ENCODE results near the gene TRMO. TPM values are rescaled to one million over a fixed set of nuclear protein-coding genes. Genes with fewer than 3 reads are reported as not detected.

The TRMO gene
- total and polyA plus RNA-seq, 9 of the 15 experiments (the other 6 are each of a cell fraction or from before 2014, with no cell fraction given) = 5.6 to 22.4 (median 16.2) TPM

GRCh38 chr9:97919217-97919813 lies 3.0 kb downstream of the TRMO start (continued):
- no peak for TF ChIP-seq ZNF277 (CRISPR knock-in tag; IDR thresholded peaks at IDR 0.05; ENCODE audit: borderline replicate concordance)
- TF ChIP-seq ZFPM2 (CRISPR knock-in tag; IDR thresholded peaks at IDR 0.05) = no peak
- TF ChIP-seq MAFK (IDR thresholded peaks at IDR 0.05; ENCODE audit: low read length) = peak; percentile 83
- TF ChIP-seq PBX2 (CRISPR knock-in tag; IDR thresholded peaks at IDR 0.05; ENCODE audit: low read depth) = no peak
- no peak for TF ChIP-seq PBX2 (tag; conservative IDR thresholded peaks at IDR 0.05; ENCODE audit: low read depth)
- TF ChIP-seq LARP7 (IDR thresholded peaks at IDR 0.05) = 0 out of 2 replicates have a peak, but pooled peaks have one; percentile 64
- TF ChIP-seq XRCC4 (IDR thresholded peaks at IDR 0.05; ENCODE audit: extremely low read depth, insufficient read depth, insufficient read length) = no peak
- 0 out of 2 replicates have a peak, but pooled peaks have one; percentile 10 for TF ChIP-seq ARID2 (IDR thresholded peaks at IDR 0.05)
- no peak for TF ChIP-seq MEF2D (tag; conservative IDR thresholded peaks at IDR 0.05; ENCODE audit: low read depth)
- no peak for TF ChIP-seq RBFOX2 (IDR thresholded peaks at IDR 0.05; ENCODE audit: low read depth, low read length)
- TF ChIP-seq ZNF311 (CRISPR knock-in tag; IDR thresholded peaks at IDR 0.05) = no peak
- TF ChIP-seq ZBTB8A (IDR thresholded peaks at IDR 0.05; ENCODE audit: partially characterized antibody) = no peak
- TF ChIP-seq ZNF274 (IDR thresholded peaks at IDR 0.05; ENCODE audit: borderline replicate concordance, low read depth, low read length) = no peak
- TF ChIP-seq C11orf30 (IDR thresholded peaks at IDR 0.05; ENCODE audit: low read depth) = peak; percentile 94
- TF ChIP-seq ZNF584 (CRISPR knock-in tag; IDR thresholded peaks at IDR 0.05; ENCODE audit: low read depth) = no peak
- no peak for TF ChIP-seq MTA2 (IDR thresholded peaks at IDR 0.05; ENCODE audit: low read depth)
- TF ChIP-seq CLOCK (CRISPR knock-in tag; IDR thresholded peaks at IDR 0.05; ENCODE audit: borderline replicate concordance) = no peak
